ENCODE data around the gene SULT1A3. TPM values are rescaled to one million over a fixed set of nuclear protein-coding genes. Genes with fewer than 3 reads are reported as not detected.

The SULT1A3 gene
- total and polyA plus RNA-seq, 2 of the 8 experiments (the other 6 are each of a cell fraction or from before 2014, with no cell fraction given): 1.9 to 13.8 TPM

GRCh38 chr16:30184096-30184890 is 14.8 kb upstream of the SULT1A3 start:
- Histone ChIP-seq H3K9ac (replicated peaks in 1 of 4; ENCODE audit: extremely low read depth in 1 of 4, low read depth in 3 of 4, low read length in 3 of 4) (no peak overlapping the region), H2AFZ (ENCODE audit: low read length) (no peak overlapping the region), H3K23ac (ENCODE audit: insufficient read length) (no peak overlapping the region), H3K56ac (replicated peaks; ENCODE audit: insufficient read length, low read depth, low read length) (no peak overlapping the region), H3K27me3 (replicated peaks in 1 of 4; ENCODE audit: control insufficient read depth in 3 of 4, extremely low read depth in 1 of 4, insufficient read depth in 3 of 4, low read length in 3 of 4) (peaks cover 0 to 22% (median 12%) of the 10 kb centered on the region in 4 experiments; a peak in 4 of 7 replicates), H3K4ac (replicated peaks; ENCODE audit: insufficient read length, low read depth, low read length) (no peak overlapping the region), H4K5ac (ENCODE audit: insufficient read length, low read depth, low read length) (no peak overlapping the region), H2BK120ac (replicated peaks; ENCODE audit: low read depth, low read length) (no peak overlapping the region), H4K20me1 (replicated peaks in 1 of 2; ENCODE audit: control insufficient read depth in 1 of 2, insufficient read depth in 2 of 2, low read length in 2 of 2) (peaks cover 8 to 9% of the 10 kb centered on the region in 2 experiments), H3K9me3 (ENCODE audit: insufficient read depth in 2 of 2, low read depth in 1 of 2, low read length in 1 of 2) (no peaks in the 10 kb centered on the region), H3K79me1 (ENCODE audit: low read depth, low read length) (no peaks in the 10 kb centered on the region), H4K91ac (replicated peaks; ENCODE audit: insufficient read length, low read length) (no peak overlapping the region), H3K23me2 (ENCODE audit: low read depth, low read length) (peaks cover 10% of the 10 kb centered on the region; the same call in 1 of the 2 replicates), H2BK12ac (ENCODE audit: low read depth, low read length) (no peak overlapping the region), H2BK15ac (ENCODE audit: low read length) (peak overlapping the region; percentile 98), H2BK5ac (ENCODE audit: low read depth, low read length) (peak overlapping the region; percentile 35; the same call in 1 of the 2 replicates), H3K79me2 (ENCODE audit: control insufficient read depth in 1 of 2, insufficient read depth in 2 of 2, low read length in 2 of 2) (no peaks in the 10 kb centered on the region), H3K18ac (ENCODE audit: extremely low read depth, low read length) (no peak overlapping the region; the same call in 1 of the 2 replicates), H3K4me1 (replicated peaks in 1 of 4; ENCODE audit: control insufficient read depth in 3 of 4, insufficient read depth in 4 of 4, low read length in 3 of 4) (peaks cover 0 to 12% (median 4%) of the 10 kb centered on the region in 4 experiments; a peak in 4 of 7 replicates), H2BK20ac (ENCODE audit: low read length) (no peak overlapping the region), H3K4me3 (ENCODE audit: extremely low read depth in 1 of 4, insufficient read depth in 2 of 4, low read depth in 3 of 4, low read length in 4 of 4) (peak overlapping the region in 2 of 4 experiments; percentile 52 to 69; a peak in 2 of 8 replicates), H2AK5ac (ENCODE audit: low read depth, low read length) (peak overlapping the region; percentile 53; the same call in 1 of the 2 replicates), H3K4me2 (ENCODE audit: insufficient read depth in 1 of 2, low read depth in 2 of 2, low read length in 2 of 2) (peak overlapping the region; percentile 56 to 87), H3K14ac (ENCODE audit: insufficient read length) (no peak overlapping the region), H4K8ac (ENCODE audit: extremely low read depth, insufficient read depth, low read length) (no peak overlapping the region; the same call in 1 of the 2 replicates), H3K27ac (ENCODE audit: low read depth, low read length) (no peak overlapping the region), H3K36me3 (ENCODE audit: control insufficient read depth in 2 of 4, insufficient read depth in 4 of 4, low read length in 3 of 4) (no peaks in the 10 kb centered on the region)
- CTCF ChIA-PET (ENCODE audit: partially characterized antibody): interaction anchor here (1.0 to 4.4 kb wide), 2 partner anchors 72 to 444 kb away, joined by 3 to 21 read pairs; partner anchors contain the start of gene GDPD3
- WGBS, 2 experiments (ENCODE audit: extremely low coverage in 1 of 2, insufficient coverage in 1 of 2, insufficient read length in 1 of 2, insufficient replicate concordance in 2 of 2, low coverage in 1 of 2, low lambda C conversion rate in 2 of 2, missing lambda C conversion rate in 1 of 2): 70% methylated on average over 20 of the region's 24 CpGs; no CpG with 5 or more reads in 1 of the 2 experiments
- POLR2A ChIA-PET (ENCODE audit: partially characterized antibody): interaction anchor here (0.6 to 1.2 kb wide), 2 partner anchors 12 to 503 kb away, joined by 3 read pairs; no protein-coding TSS in a partner anchor
- DNase-seq (ENCODE audit: low read depth in 1 of 2, low spot score in 2 of 2) (peak in 1 of 2 experiments; percentile 46), FAIRE-seq (no peak)
- no peak for TF ChIP-seq NANOG (IDR thresholded peaks at IDR 0.05; ENCODE audit: insufficient read depth, low read depth, low read length, poor library complexity, severe bottlenecking)
- TF ChIP-seq JUN (IDR thresholded peaks at IDR 0.05; ENCODE audit: low read depth, low read length): no peak
- no peak for TF ChIP-seq TEAD4 (IDR thresholded peaks at IDR 0.05; ENCODE audit: low read depth, low read length)
- no peak for TF ChIP-seq PHF8 (conservative IDR thresholded peaks at IDR 0.05; ENCODE audit: low read depth, low read length)
- TF ChIP-seq E2F6 (IDR thresholded peaks at IDR 0.05): no peak
- TF ChIP-seq ASH2L (IDR thresholded peaks at IDR 0.05; ENCODE audit: low read length): no peak
- TF ChIP-seq BACH1 (IDR thresholded peaks at IDR 0.05; ENCODE audit: low read length): no peak
- no peak for TF ChIP-seq MAFK (IDR thresholded peaks at IDR 0.05; ENCODE audit: low read depth, low read length)
- TF ChIP-seq RBBP5 (IDR thresholded peaks at IDR 0.05; ENCODE audit: borderline replicate concordance, low read depth, low read length): no peak
- no peak for TF ChIP-seq FOSL1 (IDR thresholded peaks at IDR 0.05; ENCODE audit: insufficient read depth, low read depth, low read length)
- no peak for TF ChIP-seq GABPA (IDR thresholded peaks at IDR 0.05; ENCODE audit: borderline replicate concordance, insufficient read depth, low read length)
